Muscle layer of duodenum (tissue), 2 donors: ENCODE data around the gene STIP1.

Experiments used
- H3K27ac ChIP-seq: one replicate; pipeline ENCODE4 v1.7.0; 2013; ENCODE audit warnings: mild to moderate bottlenecking, low read length
- H3K27me3 ChIP-seq: one replicate; pipeline ENCODE4 v1.7.0; 2013; ENCODE audit warnings: low read depth, mild to moderate bottlenecking, control low read depth, low read length
- H3K36me3 ChIP-seq, 2 donors: one replicate each; pipeline ENCODE4 v1.7.0; 2013; ENCODE audit warnings: low read length in 2 of 2, control low read depth in 1 of 2, mild to moderate bottlenecking in 1 of 2; ENCODE audit not compliant: insufficient read depth in 2 of 2, control insufficient read depth in 1 of 2
- H3K4me1 ChIP-seq, 2 donors: one replicate each; pipeline ENCODE4 v1.7.0; 2013; ENCODE audit warnings: low read length in 2 of 2, mild to moderate bottlenecking in 2 of 2, control low read depth in 1 of 2, moderate library complexity in 1 of 2; ENCODE audit not compliant: insufficient read depth in 2 of 2, control insufficient read depth in 1 of 2
- H3K4me3 ChIP-seq, 2 donors: one replicate each; pipeline ENCODE4 v1.7.0; 2013; ENCODE audit warnings: low read length in 2 of 2, low read depth in 1 of 2, mild to moderate bottlenecking in 1 of 2
- H3K9me3 ChIP-seq, 2 donors: one replicate each; pipeline ENCODE4 v1.7.0; 2013; ENCODE audit warnings: low read length in 2 of 2, control low read depth in 1 of 2, mild to moderate bottlenecking in 1 of 2; ENCODE audit not compliant: control insufficient read depth in 1 of 2
- donor health status: healthy.

STIP1 gene

DNA sequence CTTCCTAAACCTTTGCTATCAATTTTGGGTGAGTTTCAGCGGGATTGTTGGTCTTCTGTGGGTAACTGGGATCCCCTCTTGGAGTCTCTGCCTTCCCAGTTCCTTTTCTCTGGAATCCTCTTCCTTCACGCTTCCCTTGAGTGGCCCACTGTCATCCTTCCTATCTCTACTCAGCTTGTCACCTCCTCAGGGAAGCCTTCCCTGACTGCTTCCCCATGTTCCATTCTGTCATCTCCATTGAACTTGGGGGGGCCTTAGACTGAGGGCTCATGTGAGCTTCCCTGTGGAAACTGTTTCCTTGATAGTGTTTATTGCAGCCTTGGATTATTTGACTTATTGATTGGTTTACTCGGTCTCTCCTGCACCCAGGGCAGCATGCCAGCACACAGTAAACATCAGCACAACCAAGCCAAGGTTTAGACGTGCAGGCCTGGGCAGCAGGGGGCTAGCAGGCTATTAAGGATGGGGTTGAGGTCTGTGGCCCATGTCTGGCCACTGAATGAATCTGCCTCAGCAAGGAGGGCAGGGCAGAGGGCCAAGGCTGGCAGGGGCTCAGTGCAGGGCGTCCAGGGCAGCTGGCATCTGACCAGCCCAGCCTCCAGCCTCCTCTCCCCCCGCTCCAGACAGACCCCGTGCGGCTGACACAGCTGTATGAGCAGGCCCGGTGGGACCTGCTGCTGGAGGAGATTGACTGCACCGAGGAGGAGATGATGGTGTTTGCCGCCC, 32.8 kb downstream of the STIP1 start:
- H3K4me1 ChIP-seq, result no peaks in the 10 kb centered on the region

DNA sequence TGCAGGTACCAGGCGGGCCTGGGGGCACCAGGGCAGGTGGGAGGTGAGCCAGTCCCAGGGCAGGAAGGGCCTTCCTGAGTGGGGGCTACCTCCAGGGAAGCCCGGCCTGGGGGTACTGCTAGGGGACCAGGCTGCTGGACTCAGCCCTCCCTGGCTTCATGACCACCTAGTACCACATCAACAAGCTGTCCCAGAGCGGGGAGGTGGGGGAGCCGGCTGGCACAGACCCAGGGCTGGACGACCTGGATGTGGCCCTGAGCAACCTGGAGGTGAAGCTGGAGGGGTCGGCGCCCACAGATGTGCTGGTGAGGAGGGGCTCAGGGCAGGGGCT, 33.3 kb downstream of the STIP1 start:
- Histone ChIP-seq H3K27ac (no peak overlapping the region), H3K36me3 (peaks cover 3 to 16% of the 10 kb centered on the region in 2 donors), H3K9me3 (no peaks in the 10 kb centered on the region), H3K4me3 (no peak overlapping the region), H3K4me1 (no peaks in the 10 kb centered on the region), H3K27me3 (no peaks in the 10 kb centered on the region)

More for the DNA sequence above, 32.8 kb downstream of the STIP1 start:
- H3K9me3 ChIP-seq, result no peaks in the 10 kb centered on the region
- H3K27me3 ChIP-seq, result no peaks in the 10 kb centered on the region
- no peak overlapping the region for H3K27ac ChIP-seq
- peaks cover 3 to 16% of the 10 kb centered on the region in 2 donors for H3K36me3 ChIP-seq
- no peak overlapping the region for H3K4me3 ChIP-seq

DNA sequence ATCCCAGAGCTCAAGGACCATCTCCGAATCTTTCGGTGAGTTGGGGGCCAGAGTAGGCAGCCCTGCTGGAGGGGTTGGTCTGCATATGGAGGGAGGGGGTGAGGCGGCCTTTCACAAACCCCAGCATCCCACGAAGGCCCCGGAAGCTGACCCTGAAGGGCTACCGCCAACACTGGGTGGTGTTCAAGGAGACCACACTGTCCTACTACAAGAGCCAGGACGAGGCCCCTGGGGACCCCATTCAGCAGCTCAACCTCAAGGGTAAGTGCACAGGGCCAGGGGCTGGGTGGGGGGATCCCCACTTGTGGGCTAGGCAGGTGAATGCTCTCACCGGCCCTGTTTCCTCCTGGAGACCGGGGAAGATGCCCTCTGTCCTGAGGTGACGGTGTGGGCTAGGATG, 33.8 kb downstream of the STIP1 start:
- Histone ChIP-seq H3K27me3 (no peaks in the 10 kb centered on the region), H3K9me3 (no peaks in the 10 kb centered on the region), H3K4me3 (no peak overlapping the region), H3K27ac (no peak overlapping the region), H3K4me1 (no peaks in the 10 kb centered on the region), H3K36me3 (peaks cover 3 to 16% of the 10 kb centered on the region in 2 donors)

- Histone ChIP-seq H3K4me3 (no peak overlapping the region), H3K27ac (no peak overlapping the region), H3K9me3 (no peaks in the 10 kb centered on the region), H3K27me3 (no peaks in the 10 kb centered on the region), H3K4me1 (peaks cover 0 to 4% of the 10 kb centered on the region in 2 donors), H3K36me3 (peaks cover 3 to 16% of the 10 kb centered on the region in 2 donors)
These were observed 34.3 kb downstream of the STIP1 start for GRCh38 chr11:64220271-64220670.

- Histone ChIP-seq H3K27ac (no peak overlapping the region), H3K9me3 (no peaks in the 10 kb centered on the region), H3K4me1 (peaks cover 0 to 8% of the 10 kb centered on the region in 2 donors), H3K36me3 (peaks cover 3 to 16% of the 10 kb centered on the region in 2 donors), H3K27me3 (no peaks in the 10 kb centered on the region), H3K4me3 (no peak overlapping the region)
These were observed 34.8 kb downstream of the STIP1 start for GRCh38 chr11:64220798-64221197.

- Histone ChIP-seq H3K9me3 (no peaks in the 10 kb centered on the region), H3K36me3 (peaks cover 3 to 16% of the 10 kb centered on the region in 2 donors), H3K27me3 (no peaks in the 10 kb centered on the region), H3K4me1 (peaks cover 0 to 20% of the 10 kb centered on the region in 2 donors), H3K4me3 (no peak overlapping the region), H3K27ac (no peak overlapping the region)
These were observed 36.7 kb downstream of the STIP1 start for GRCh38 chr11:64222651-64223000.

DNA sequence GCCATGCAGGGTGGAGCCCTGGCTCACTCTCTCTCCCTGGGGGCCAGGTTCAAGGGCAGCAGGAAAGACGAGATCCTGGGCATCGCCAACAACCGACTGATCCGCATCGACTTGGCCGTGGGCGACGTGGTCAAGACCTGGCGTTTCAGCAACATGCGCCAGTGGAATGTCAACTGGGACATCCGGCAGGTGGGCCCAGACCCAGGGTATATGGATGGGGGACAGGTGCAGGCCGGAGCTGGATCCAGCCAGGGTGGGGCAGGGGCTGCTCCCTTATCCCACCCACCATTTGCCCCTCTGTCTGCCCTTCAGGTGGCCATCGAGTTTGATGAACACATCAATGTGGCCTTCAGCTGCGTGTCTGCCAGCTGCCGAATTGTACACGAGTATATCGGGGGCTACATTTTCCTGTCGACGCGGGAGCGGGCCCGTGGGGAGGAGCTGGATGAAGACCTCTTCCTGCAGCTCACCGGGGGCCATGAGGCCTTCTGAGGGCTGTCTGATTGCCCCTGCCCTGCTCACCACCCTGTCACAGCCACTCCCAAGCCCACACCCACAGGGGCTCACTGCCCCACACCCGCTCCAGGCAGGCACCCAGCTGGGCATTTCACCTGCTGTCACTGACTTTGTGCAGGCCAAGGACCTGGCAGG, 37.2 kb downstream of the STIP1 start:
- H3K27ac ChIP-seq, result no peak overlapping the region
- no peak overlapping the region for H3K4me3 ChIP-seq
- H3K36me3 ChIP-seq, result peaks cover 3 to 16% of the 10 kb centered on the region in 2 donors
- peaks cover 0 to 22% of the 10 kb centered on the region in 2 donors for H3K4me1 ChIP-seq
- no peaks in the 10 kb centered on the region for H3K9me3 ChIP-seq
- no peaks in the 10 kb centered on the region for H3K27me3 ChIP-seq

- Histone ChIP-seq H3K4me3 (no peak overlapping the region), H3K27ac (no peak overlapping the region)
These were observed 38.4 kb downstream of the STIP1 start for GRCh38 chr11:64224151-64224890.

DNA sequence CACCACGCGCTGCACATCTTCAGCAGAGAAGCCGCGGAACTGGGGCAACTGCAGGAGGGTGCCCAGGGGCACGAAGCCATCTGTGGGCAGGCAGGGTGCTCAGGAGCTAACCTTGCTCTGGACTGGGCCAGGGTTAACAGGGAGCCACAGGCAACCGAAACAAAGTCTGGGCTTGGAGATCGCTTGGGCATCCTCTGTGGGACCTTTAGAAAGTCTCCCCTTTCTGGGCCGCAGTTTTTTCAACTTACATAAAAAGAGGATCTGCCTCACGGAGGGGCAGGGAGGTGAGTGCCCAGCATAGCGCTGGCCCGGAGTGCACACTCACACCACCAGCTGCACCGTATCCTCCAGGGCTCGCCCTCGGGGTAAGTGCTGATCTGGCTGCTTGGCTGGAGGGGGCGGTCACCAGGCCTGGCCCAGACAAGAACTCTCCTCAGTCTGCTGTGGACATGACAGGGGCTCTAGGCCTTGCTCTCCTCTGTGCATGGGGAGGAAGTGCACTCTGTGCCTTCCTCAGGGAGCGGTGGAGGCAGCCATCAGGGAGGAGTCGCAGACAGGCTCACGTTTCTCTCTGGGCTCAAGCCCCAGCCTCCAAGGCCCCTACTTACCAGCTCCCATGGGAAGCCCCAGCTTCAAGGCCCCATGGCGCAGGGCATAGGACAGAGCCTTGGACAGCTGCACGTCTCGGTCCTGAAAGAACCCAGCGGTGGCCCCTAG, 39.1 kb downstream of the STIP1 start:
- peak overlapping the region; percentile 90 for H3K27ac ChIP-seq
- H3K36me3 ChIP-seq, result peaks cover 3 to 12% of the 10 kb centered on the region in 2 donors
- H3K4me1 ChIP-seq, result peaks cover 7 to 31% of the 10 kb centered on the region in 2 donors
- no peaks in the 10 kb centered on the region for H3K9me3 ChIP-seq
- H3K27me3 ChIP-seq, result no peaks in the 10 kb centered on the region
- peak overlapping the region; percentile 76 to 84 for H3K4me3 ChIP-seq

More at GRCh38 chr11:64224151-64224890, 38.4 kb downstream of the STIP1 start:
- H3K9me3 ChIP-seq, result no peaks in the 10 kb centered on the region
- peaks cover 3 to 16% of the 10 kb centered on the region in 2 donors for H3K36me3 ChIP-seq
- peaks cover under 1 to 24% of the 10 kb centered on the region in 2 donors for H3K4me1 ChIP-seq
- no peaks in the 10 kb centered on the region for H3K27me3 ChIP-seq

GRCh38 chr11:64225608-64226506, 39.9 kb downstream of the STIP1 start, which contains the start of the genes NUDT22 and TRPT1:
Gene NUDT22, plus strand, starts transcription at chr11:64226274. Its CDS starts 379 bp downstream, at chr11:64226653.
Gene TRPT1, minus strand, starts transcription at chr11:64226186. Its CDS starts 326 bp downstream, at chr11:64225860.
- Histone ChIP-seq H3K36me3 (peaks cover 3 to 4% of the 10 kb centered on the region in 2 donors), H3K4me3 (peak within 1 kb of the TSS; percentile 76 to 84), H3K9me3 (no peaks in the 10 kb centered on the region), H3K4me1 (peaks cover 7 to 31% of the 10 kb centered on the region in 2 donors), H3K27ac (peak within 1 kb of the TSS; percentile 90), H3K27me3 (no peaks in the 10 kb centered on the region)
